GM18519 (cell line): ENCODE results near the gene CFAP46.

ENCODE experiments used
- ATAC-seq: cut with Tn5 transposase; IDR thresholded peaks from one replicate; pipeline ENCODE4 v1.9.1; 2021; ENCODE audit warnings: mild to moderate bottlenecking, moderate library complexity; ENCODE audit not compliant: unreplicated experiment, low FRiP score

CFAP46 gene

DNA sequence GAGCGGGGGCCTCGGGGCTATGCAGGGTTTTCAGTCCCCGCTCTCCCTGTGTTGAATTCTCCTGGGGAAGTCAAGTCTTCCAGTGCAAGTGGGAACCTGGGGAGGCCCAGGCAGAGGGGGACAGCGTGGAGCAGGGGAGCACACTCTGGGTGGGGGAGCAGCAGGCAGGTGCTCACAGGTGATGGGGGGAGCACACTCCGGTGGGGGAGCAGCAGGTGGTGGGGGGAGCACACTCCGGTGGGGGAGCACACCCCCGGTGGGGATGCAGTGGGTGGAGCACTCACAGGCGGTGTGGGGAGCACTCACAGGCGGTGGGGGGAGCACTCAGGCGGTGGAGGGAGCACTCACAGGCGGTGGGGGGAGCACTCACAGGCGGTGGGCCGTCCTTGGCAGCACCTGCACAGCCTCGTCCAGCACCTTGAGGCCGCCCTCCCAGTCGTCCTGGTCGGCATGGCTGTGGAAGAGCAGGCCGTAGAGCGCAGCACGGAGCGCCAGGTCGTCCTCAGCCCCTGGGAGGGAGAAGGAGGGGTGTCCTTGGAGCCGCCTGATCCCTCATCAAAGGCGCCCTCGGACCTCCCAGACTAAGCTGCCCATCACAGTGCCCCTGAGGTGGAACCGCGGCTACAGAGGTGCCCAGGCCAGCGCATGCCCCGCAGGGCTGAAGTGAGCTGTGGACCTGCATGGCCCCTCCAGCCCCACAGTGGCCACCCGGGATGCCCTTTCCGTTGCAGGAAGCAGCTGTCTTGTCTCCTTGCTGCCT, 56.7 kb downstream of the CFAP46 start:
- no peak for ATAC-seq

DNA sequence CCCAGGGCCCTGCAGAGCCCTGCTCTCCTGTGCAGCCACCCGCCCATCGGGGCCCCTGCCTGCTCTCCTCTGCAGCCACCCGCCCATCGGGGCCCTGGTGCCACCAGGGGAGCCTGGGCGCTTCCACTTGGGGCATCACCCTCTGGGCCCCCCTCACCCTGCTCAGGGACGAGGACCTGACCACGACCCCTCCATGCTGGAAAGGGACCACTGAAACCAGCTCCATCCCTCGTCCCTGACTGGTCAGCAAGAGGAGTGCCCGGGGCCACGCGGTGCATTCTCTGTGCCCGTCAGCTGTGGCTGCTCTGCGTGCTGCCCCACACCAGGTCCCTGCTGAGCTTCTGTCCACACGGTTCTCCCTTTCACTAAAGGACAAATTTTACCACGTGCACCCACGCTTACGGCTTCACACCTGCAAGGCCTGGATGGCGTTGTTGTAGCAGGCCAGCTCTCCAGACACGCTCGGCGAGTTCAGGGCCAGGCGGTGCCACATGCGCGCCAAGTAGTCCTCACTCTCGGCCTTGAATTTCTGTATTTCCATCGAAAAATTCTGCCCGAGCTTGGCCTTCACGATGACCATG, 57.6 kb downstream of the CFAP46 start:
- no peak for ATAC-seq

DNA sequence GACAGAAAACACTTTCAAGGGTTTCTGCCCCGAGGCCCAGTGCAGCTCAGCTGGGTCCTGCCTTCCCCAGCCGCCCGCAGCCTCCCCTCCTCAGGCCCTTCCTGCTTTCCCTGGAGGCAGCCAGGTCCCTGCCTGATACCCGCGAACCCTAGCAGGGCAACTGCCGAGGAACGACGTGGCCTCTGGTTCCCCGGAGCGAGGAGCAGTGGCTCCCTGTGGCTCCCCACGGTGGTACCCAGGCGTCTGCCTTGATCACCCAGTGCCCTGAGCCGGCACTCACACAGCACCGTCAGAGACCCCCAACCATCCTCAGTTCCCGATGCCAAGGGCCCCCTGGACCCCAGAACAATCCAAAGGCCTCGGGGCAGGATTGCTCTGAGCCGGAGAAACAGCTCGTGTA, 58.3 kb downstream of the CFAP46 start:
- no peak for ATAC-seq

DNA sequence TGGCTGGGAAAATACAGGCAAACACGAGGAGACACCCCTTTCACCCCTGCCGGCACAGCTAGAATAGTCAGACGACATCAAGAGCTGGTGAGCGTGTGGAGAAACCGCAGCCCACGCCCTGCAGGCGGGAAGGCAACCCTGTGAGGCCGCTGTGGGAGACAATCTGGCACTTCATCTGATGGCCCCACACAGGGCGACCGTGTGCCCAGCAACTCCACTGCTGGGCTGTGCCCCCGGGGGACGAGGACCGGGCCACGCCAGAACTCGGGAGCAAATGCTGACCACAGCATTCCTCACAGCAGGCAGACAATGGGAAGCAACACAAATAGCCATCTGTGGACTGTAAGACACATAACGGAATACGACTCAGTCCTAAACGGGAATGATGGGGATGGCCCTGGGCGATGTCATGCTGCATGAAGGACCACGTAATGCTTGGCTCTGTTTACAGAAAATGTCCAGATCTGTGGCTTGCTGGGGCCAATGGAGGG, 58.9 kb downstream of the CFAP46 start:
- no peak for ATAC-seq

DNA sequence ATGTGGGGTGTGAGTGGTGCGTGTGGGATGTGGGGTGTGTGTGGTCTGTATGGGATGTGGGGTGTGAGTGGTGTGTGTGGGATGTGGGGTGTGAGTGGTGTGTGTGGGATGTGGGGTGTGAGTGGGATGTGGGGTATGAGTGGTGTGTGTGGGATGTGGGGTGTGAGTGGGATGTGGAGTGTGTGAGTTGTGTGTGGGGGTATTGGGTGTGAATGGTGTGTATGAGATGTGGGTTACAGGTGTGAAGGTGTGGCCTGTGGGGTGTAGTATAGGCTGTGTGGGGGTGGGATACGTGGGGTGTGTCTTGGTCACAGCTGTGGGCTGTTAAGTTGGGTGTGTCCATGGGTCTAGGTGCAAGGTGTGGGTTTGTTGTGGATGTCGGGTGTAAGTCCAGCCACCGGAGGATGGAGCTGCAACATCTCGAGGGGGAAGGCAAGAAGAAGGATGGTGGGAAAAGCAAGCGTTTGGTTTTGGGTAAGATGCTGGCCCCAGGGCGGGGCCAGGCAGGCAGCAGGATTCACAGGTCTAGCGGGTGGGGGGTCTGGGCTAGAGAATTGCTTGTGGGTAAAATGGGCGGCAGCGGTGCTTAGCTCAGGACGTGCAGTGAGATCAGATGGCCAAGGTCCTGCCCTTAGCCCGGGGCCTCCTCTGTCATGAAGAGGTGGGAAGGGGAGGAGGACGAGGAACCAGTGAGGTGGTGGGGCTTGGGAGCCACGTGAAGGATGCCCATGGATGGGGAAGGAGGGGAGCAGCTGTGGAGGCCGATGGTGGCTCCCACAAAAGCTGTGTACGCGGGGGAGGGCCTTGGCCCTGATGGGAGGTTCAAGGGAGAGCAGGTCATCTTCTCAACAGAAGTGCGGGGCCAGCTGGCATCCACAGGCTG, 60.1 kb downstream of the CFAP46 start:
- ATAC-seq: no peak

DNA sequence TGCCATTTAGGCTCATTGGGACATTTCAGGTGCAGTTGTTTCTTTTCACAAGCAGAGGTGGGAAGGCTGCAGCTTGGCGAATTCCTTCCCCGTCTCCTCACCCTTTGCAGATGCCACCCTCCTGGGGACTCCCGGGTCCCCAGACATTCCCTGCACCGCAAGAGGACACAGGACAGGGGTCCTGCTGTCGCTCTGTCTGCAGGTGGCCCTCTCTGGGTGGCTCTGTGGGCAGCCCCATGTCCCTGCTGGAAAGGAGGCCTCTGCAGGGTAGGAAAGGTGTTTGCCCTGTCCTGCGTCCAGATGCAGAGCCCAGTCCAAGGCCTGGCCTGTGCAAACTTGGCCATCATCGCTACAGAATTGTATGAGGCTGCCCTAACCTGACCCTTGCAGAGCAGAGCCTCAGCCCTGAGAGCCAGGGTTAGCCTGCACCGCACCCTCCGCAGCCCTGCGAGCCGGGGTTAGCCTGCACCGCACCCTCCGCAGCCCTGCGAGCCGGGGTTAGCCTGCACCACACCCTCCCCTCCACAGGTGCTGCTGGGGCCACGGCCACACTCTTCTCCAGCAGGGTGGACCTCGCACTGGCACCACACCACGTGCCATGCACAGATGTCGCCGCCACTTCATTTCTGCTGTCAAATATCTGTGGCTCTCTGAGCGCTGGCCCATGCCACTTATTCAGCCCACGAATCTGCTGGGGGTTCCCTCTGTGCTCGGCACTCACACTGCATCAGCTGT, 61.0 kb downstream of the CFAP46 start:
- ATAC-seq: no peak

DNA sequence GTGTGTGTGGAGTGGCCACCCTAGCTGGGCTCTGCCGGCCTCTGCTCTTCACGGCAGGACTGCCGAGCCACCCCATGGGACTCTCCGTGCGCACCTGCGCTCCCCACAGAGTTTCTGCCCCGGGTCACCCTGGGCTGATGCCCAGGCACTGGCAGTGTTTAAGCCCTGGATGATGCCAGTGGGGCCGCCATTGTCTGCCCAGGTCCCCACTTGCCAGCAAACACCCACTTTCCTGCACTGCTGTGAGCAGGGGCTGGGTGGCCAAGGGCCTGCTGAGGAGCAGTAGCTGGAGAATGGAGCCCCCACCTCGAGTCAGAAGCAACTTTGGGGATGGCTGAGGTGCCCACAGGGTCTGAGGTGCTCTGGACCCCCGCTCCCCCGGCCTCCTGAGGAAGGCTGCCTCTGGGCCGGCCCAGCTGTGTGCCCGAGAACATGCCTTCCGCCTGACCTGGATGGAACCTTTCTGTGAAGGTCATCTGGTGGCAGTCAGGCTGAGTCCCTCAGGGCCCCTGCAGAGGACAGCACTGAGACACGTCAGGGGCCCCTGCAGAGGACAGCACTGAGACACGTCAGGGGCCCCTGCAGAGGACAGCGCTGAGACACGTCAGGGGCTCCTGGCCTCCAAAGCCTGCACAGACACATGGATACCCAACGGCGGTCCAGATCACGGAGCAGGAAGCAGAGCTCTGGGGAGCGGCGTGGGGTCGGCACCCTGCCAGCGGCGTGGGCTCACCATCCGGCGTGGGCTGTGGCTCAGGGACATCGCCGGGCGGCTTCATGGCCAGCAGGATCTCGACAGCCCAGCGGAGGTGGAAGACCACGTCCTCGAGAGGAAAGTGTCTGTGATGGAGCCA, 62.0 kb downstream of the CFAP46 start:
- no peak for ATAC-seq

DNA sequence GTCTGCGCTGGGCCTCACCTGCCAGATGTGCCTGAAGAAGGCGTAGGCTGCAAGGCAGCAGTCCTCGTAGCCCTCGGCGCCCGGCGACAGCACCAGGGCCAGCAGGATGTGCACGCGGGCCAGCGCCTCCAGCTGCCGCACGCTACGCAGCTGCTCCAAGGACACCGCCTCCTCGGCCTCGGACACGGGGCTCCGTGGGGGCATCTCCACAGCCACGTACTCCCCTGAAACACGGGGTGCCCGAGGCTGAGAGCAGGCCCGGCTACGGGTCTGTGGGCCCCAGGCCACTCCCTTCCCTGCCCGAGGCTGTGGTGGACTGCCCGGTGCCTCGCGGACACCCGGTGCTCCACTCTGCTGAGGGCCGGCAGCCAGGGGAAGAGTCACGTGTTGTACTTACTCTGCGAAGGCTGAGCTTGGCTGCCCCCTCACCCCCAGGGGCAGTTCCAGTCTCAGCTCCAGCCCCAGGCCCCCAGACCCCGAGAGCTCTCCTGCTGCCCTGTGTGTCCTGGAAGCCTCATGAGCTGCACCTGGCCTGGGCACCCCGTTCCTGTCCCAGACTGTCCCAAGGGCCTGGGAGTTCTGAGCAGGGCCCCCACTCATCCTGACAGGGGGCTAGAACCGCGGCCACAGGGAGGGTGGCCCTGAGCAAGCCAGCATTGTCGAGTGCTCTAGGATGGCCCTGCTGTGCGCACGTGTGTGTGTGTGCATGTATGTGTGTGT, 62.8 kb downstream of the CFAP46 start:
- no peak for ATAC-seq

DNA sequence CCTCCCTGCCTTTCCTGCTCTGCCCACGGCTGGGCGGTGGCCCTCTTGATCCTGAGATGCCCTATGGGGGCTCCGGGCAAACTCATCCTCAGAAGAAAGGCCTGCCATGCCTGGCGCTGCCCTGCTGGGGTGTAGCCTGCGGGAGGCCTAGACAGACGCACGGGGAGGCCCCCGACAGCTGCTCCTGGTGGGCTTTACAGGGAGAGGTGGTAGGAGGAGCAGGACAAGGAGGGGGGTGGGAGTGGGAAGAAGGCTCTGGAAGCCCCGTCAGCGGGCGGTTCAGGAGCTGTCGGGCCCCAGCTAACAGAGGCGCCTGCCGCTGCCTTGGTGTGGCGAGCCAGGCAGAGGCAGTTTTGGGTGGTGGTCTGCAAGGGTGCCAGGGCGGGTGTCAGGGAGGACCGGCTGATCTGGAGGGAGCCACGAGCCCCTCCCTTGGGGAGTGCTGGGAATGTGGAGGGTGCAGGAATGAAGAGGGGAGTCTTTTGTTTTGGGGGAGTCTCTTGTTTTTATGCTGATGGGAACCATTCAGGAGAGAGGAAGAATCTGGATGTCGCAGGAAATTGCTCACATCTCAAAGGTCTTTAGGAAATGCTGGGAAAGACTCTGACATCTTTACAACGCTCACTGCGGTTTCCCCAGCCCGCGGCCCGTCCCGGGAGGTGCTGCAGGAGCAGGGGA, 63.5 kb downstream of the CFAP46 start:
- no peak for ATAC-seq

DNA sequence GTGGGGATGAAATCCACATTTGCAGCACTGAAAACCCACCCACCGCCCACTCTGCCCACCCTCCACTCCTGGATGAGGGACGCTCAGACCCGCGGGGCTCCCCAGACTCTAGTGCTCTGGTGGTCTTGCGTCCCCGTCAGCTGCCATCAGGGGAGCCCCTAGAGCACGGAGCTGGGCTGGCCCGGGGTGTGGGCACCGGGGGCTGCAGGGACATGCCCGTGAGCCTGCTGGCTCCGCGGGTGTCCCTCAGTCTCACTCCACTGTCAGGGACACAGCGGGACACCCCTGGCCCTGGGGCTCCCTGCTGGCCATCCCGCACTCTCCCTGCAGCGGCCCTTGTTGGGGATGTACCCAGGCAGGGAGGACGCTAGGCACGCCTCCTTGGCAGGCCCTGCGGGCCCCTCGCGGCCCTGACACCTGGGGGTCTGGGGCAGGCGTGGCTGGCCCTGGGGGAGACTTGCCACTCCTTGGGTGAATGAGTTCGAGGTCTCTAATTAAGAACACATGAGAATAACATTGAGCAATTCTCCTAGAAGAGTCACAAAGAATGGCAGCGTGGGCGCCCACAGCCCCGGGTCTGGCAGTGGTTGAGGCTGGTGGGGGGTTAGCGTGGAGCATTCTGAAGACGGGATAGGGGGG, 64.2 kb downstream of the CFAP46 start:
- ATAC-seq: no peak

DNA sequence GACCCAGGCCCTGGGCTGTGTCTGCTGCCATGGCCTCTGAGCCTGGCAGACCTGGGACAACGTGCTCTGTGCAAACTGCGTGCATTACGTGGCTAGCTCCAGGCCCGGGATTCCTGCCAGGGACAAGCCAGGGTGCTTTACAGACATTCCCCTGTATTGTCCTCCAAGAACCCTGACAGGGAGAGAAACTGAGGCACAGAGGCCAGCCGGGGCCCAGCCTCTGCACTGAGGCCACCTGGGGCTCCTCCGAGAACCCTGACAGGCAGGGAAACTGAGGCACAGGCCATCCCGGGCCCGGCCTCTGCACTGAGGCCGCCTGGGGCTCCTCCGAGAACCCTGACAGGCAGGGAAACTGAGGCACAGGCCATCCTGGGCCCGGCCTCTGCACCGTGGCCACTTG, 64.9 kb downstream of the CFAP46 start:
- ATAC-seq: no peak

DNA sequence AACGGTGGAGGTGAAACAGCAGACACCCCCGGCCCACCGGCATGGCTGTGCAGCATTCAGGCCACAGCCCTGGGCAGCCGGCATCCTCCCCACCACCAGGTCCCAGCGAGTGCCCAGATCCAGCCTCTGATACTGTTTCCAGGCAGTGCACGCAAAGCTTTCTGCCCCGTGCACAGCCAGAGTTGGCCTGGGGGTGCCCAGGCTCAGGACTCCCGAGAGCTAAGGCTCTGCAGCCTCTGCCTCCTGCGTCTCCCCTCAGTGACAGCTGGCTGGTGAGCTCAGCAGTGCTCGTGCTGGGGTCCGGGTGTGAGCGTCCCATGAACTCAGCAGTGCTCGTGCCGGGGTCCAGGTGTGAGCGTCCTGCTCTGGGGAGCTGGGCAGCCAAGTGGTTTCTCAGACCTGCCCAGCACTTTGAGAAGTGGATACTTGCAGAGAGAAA, 65.4 kb downstream of the CFAP46 start:
- no peak for ATAC-seq

DNA sequence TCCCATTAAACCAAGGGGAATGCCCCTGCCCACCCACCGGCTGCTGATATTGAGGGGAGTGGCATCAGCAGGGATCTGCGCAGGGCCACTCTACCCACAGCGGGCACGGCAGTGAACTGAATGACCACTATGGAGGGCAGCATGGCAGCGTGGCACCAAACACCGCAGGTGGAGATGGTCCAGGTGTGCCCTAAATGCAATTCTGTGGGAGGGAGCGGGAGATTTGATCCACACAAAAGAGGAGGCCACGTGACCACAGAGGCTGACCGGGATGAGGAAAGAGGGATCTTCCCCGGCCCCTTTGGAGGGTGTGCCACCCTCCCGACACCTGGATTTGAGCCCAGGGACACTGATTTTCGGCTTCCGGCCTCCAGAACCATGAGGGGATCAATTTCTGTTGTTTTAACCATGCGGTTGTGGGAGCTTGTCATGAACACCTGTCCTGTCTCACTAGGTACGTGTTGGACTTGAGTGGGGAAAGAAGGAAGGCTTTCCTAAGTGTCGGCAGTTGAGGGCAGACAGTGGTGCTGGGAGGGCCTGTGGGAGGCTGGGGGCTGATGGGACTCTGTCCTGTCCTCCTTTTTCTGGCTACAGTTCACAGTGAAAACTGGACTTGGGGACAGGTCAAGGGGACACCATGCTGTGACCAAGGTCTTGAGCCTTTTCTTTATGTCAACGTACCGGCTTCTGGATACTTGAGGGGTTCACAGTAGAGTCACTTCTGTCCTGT, 66.1 kb downstream of the CFAP46 start:
- no peak for ATAC-seq

DNA sequence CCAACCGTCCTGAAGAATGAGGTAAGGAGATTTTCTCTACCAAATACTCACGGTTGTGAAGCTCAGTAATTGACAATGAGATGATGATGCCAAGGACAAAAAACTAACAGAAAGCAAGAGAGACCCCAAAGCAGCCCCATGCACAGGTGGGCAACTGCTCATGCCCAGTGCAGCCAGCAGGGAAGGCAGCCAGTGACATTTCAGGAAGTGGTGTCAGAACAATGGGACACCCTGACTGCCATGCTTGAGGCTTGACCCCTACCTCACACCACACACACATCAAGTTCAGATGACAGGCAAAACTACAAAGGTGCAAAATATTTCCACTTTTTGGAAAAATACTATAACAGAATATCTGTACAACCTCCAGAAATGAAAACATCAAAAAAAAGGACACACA, 66.9 kb downstream of the CFAP46 start:
- no peak for ATAC-seq

DNA sequence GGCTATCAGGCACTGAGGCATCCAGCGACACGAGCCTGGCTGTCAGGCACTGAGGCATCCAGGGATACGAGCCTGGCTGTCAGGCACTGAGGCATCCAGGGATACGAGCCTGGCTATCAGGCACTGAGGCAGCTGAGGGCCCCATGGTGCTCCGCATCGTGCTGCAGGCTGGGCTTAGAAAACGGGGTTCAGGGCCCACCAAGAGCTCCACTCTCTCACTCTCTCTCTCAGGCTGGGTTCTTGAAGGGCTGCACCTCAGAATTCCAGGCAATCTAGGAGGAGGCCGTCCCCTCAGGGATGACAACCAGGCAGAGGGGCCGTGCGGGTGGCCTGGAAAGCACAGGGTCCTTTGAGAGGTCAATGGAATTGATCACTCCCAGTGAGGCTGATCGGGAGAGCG, 69.0 kb downstream of the CFAP46 start:
- no peak for ATAC-seq

DNA sequence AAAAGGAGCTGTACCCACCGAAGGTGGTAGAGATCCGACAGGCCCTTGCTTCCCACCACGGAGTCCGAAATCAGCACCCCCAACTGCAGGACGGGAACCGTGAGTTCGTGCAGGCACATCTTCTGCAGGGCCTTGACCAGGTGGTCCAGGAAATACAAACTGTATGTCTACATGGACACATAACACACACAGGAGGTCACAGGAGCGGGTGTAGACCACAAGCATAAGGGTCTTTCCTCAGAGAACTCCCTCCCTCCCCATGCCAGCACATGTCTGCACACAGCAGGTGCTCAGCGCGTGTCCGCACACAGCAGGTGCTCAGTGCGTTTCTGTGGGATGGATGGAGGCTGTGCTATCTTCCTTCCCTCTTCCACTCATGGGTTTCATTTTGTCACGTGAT, 69.7 kb downstream of the CFAP46 start:
- ATAC-seq: no peak

DNA sequence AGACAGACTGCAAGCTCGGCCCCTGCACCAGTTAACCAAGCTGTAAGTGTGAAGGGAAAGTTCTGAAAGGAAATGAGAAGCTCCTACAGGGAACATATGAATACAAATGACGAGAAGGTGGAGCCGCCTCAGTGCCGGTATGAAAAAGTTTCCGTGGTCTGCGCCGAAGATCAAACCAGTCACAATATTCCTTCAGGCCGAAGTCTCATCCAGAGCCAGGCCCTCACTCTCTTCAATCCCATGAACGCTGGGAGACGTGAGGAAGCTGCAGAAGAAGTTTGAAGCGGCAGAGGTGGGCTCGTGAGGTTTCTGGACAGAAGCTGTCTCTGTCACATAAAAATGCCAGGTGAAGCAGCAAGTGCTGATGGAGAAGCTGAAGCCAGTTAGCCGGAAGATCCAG, 71.9 kb downstream of the CFAP46 start:
- ATAC-seq: no peak
